H1 (cell line): ENCODE results near the gene TRIM45. TPM values are rescaled to one million over a fixed set of nuclear protein-coding genes. Genes with fewer than 3 reads are reported as not detected.

Experiments
- CTCF ChIA-PET: fragments of 300-600 bp; sonication (Branson Sonifier 250); formaldehyde crosslinking; loops from one replicate; lab custom pipeline; 2021; ENCODE audit not compliant: partially characterized antibody; lab: Charles Lee
- POLR2A ChIA-PET: fragments of 300-600 bp; sonication (Branson Sonifier 250); formaldehyde crosslinking; loops from one replicate; lab custom pipeline; 2021; ENCODE audit warnings: inconsistent platforms; ENCODE audit not compliant: partially characterized antibody; lab: Charles Lee
- DNase-seq, 2 experiments: peaks; one replicate each; pipeline versions ENCODE4 v3.0.0 to v3.0.0-alpha.2; 2010 to 2022; ENCODE audit warnings: low spot score in 2 of 2, low read depth in 1 of 2, mixed read lengths in 1 of 2
- FAIRE-seq: peaks from 2 replicates; lab custom pipeline; 2011; peaks lifted over from hg19 to GRCh38; lab: Jason Lieb, UNC
- H2AFZ ChIP-seq: 2 replicates; pipeline ENCODE4 v1.8.1; 2012; ENCODE audit warnings: low read length, inconsistent platforms
- H2AK5ac ChIP-seq: 2 replicates; pipeline ENCODE4 v1.6.1; 2013; ENCODE audit warnings: low read depth, low read length
- H2BK120ac ChIP-seq: replicated peaks from 2 replicates; pipeline ENCODE3; 2013; ENCODE audit warnings: low read depth, low read length, inconsistent platforms
- H2BK12ac ChIP-seq: 2 replicates; pipeline ENCODE4 v1.6.1; 2013; ENCODE audit warnings: low read depth, low read length
- H2BK15ac ChIP-seq: 2 replicates; pipeline ENCODE4 v1.6.1; 2013; ENCODE audit warnings: low read length
- H2BK20ac ChIP-seq: 2 replicates; pipeline ENCODE4 v1.6.1; 2013; ENCODE audit warnings: low read length
- H2BK5ac ChIP-seq: 2 replicates; pipeline ENCODE4 v1.6.1; 2013; ENCODE audit warnings: low read depth, low read length
- H3K14ac ChIP-seq: 2 replicates; pipeline ENCODE4 v1.6.1; 2013; ENCODE audit warnings: inconsistent platforms; ENCODE audit not compliant: insufficient read length
- H3K18ac ChIP-seq: 2 replicates; pipeline ENCODE4 v1.6.1; 2013; ENCODE audit warnings: low read length; ENCODE audit errors: extremely low read depth
- H3K23ac ChIP-seq: 2 replicates; pipeline ENCODE4 v1.6.1; 2013; ENCODE audit warnings: inconsistent platforms; ENCODE audit not compliant: insufficient read length
- H3K23me2 ChIP-seq: 2 replicates; pipeline ENCODE4 v1.6.1; 2013; ENCODE audit warnings: low read depth, low read length
- H3K27ac ChIP-seq: 2 replicates; pipeline ENCODE4 v1.6.1; 2011; ENCODE audit warnings: low read depth, low read length, inconsistent platforms
- H3K27me3 ChIP-seq, 4 experiments: replicated peaks in 1 of 4; 1 replicate in 1 of 4; 2 replicates in 3 of 4; pipeline versions ENCODE4 v1.6.1 to v1.8.1; 2011 to 2013; ENCODE audit warnings: low read length in 3 of 4, mild to moderate bottlenecking in 3 of 4, inconsistent platforms in 2 of 4, mixed read lengths in 2 of 4, moderate library complexity in 1 of 4; ENCODE audit not compliant: control insufficient read depth in 3 of 4, insufficient read depth in 3 of 4; ENCODE audit errors: extremely low read depth in 1 of 4
- H3K36me3 ChIP-seq, 4 experiments: 2 replicates each; pipeline versions ENCODE4 v1.6.1 to v1.8.1; 2011 to 2013; ENCODE audit warnings: mild to moderate bottlenecking in 4 of 4, low read length in 3 of 4, moderate library complexity in 2 of 4, control low read depth in 1 of 4, inconsistent platforms in 1 of 4; ENCODE audit not compliant: insufficient read depth in 4 of 4, control insufficient read depth in 2 of 4
- H3K4ac ChIP-seq: replicated peaks from 2 replicates; pipeline ENCODE3; 2013; ENCODE audit warnings: low read length, low read depth, mixed read lengths, inconsistent platforms; ENCODE audit not compliant: insufficient read length
- H3K4me1 ChIP-seq, 4 experiments: replicated peaks in 1 of 4; 1 replicate in 1 of 4; 2 replicates in 3 of 4; pipeline versions ENCODE4 v1.6.1 to v1.8.1; 2011 to 2013; ENCODE audit warnings: low read length in 3 of 4, inconsistent platforms in 2 of 4, mixed read lengths in 1 of 4; ENCODE audit not compliant: insufficient read depth in 4 of 4, control insufficient read depth in 3 of 4
- H3K4me2 ChIP-seq, 2 experiments: 2 replicates each; pipeline versions ENCODE4 v1.6.1 to v1.8.1; 2011 to 2013; ENCODE audit warnings: low read depth in 2 of 2, low read length in 2 of 2, control low read depth in 1 of 2, inconsistent platforms in 1 of 2, mild to moderate bottlenecking in 1 of 2; ENCODE audit not compliant: insufficient read depth in 1 of 2
- H3K4me3 ChIP-seq, 4 experiments: fragments of 200-600, 300-600 bp in 1 of 4; sonication (generic), shearing (Covaris generic), sonication (Bioruptor Twin) in 1 of 4; 2 replicates each; pipeline versions ENCODE4 v1.5.1 to v1.8.1; 2011 to 2016; ENCODE audit warnings: low read length in 4 of 4, low read depth in 3 of 4, control low read depth in 2 of 4, inconsistent platforms in 2 of 4, mild to moderate bottlenecking in 2 of 4, mixed read lengths in 1 of 4, moderate library complexity in 1 of 4; ENCODE audit not compliant: insufficient read depth in 2 of 4; ENCODE audit errors: extremely low read depth in 1 of 4
- H3K56ac ChIP-seq: replicated peaks from 2 replicates; pipeline ENCODE3; 2013; ENCODE audit warnings: low read depth, mild to moderate bottlenecking, mixed read lengths, low read length, inconsistent platforms; ENCODE audit not compliant: insufficient read length
- H3K79me1 ChIP-seq: 2 replicates; pipeline ENCODE4 v1.6.1; 2013; ENCODE audit warnings: low read depth, low read length, control low read depth
- H3K79me2 ChIP-seq, 2 experiments: 2 replicates each; pipeline versions ENCODE4 v1.6.1 to v1.8.1; 2012 to 2013; ENCODE audit warnings: low read length in 2 of 2, mild to moderate bottlenecking in 2 of 2, inconsistent platforms in 1 of 2; ENCODE audit not compliant: insufficient read depth in 2 of 2, control insufficient read depth in 1 of 2
- H3K9ac ChIP-seq, 4 experiments: replicated peaks in 1 of 4; 1 replicate in 1 of 4; 2 replicates in 3 of 4; pipeline versions ENCODE4 v1.6.1 to v1.8.1; 2011 to 2013; ENCODE audit warnings: low read depth in 3 of 4, low read length in 3 of 4, control low read depth in 2 of 4, mild to moderate bottlenecking in 2 of 4, moderate library complexity in 2 of 4, inconsistent platforms in 1 of 4; ENCODE audit errors: extremely low read depth in 1 of 4
- H3K9me3 ChIP-seq, 2 experiments: 2 replicates each; pipeline versions ENCODE4 v1.6.1 to v1.8.1; 2012 to 2013; ENCODE audit warnings: mild to moderate bottlenecking in 2 of 2, moderate library complexity in 2 of 2, control low read depth in 1 of 2, inconsistent platforms in 1 of 2, low read depth in 1 of 2, low read length in 1 of 2, mixed read lengths in 1 of 2; ENCODE audit not compliant: insufficient read depth in 2 of 2
- H4K20me1 ChIP-seq, 2 experiments: replicated peaks in 1 of 2; 2 replicates each; pipeline versions ENCODE3 to v1.8.1; 2011 to 2013; ENCODE audit warnings: inconsistent platforms in 2 of 2, low read length in 2 of 2, mild to moderate bottlenecking in 1 of 2; ENCODE audit not compliant: insufficient read depth in 2 of 2, control insufficient read depth in 1 of 2
- H4K5ac ChIP-seq: 2 replicates; pipeline ENCODE4 v1.6.1; 2013; ENCODE audit warnings: low read length, low read depth, mixed read lengths, inconsistent platforms; ENCODE audit not compliant: insufficient read length
- H4K8ac ChIP-seq: 2 replicates; pipeline ENCODE4 v1.8.0; 2013; ENCODE audit warnings: mild to moderate bottlenecking, moderate library complexity, low read length, inconsistent platforms; ENCODE audit not compliant: insufficient read depth; ENCODE audit errors: extremely low read depth
- H4K91ac ChIP-seq: replicated peaks from 2 replicates; pipeline ENCODE3; 2013; ENCODE audit warnings: low read length, mixed read lengths, inconsistent platforms; ENCODE audit not compliant: insufficient read length
- WGBS, 2 experiments: shearing (Covaris generic) in 1 of 2; methylation state at CpG; one replicate each; pipeline versions ENCODE4 v1.1.6 to v1.1.7; 2013 to 2015; ENCODE audit warnings: low lambda C conversion rate in 2 of 2, mixed read lengths in 2 of 2, inconsistent platforms in 1 of 2, low coverage in 1 of 2, missing lambda C conversion rate in 1 of 2; ENCODE audit not compliant: insufficient replicate concordance in 2 of 2, insufficient coverage in 1 of 2, insufficient read length in 1 of 2; ENCODE audit errors: extremely low coverage in 1 of 2, missing lambda C conversion rate in 1 of 2; 5-methylcytosine and 5-hydroxymethylcytosine counted together
- polyA plus RNA-seq, 7 experiments: library from polyadenylated mRNA; depleted of rRNA in 3 of 7; stranded (reverse) in 5 of 7; unstranded in 2 of 7; fragments of >200 nt in 5 of 7; fragments of 200-250 nt in 2 of 7; gene quantifications; 1 replicate in 5 of 7; 2 replicates in 1 of 7; 4 replicates in 1 of 7; pipeline versions ENCODE4 v1.2.1 to v1.2.3, GENCODE V29; 2011 to 2013; ENCODE audit warnings: missing spikeins in 2 of 7, mixed read lengths in 2 of 7
- total RNA-seq: library from RNA; stranded (reverse); fragmentation: NEBNext Ultra II Directional; extraction: Animal tissue kit (Norgen Biotek cat#: 25700); gene quantifications from 2 replicates; pipeline ENCODE4 v1.2.1, GENCODE V29; 2021

The TRIM45 gene
- total and polyA plus RNA-seq, 2 of the 8 experiments (the other 6 are each of a cell fraction or from before 2014, with no cell fraction given) = 13.7 to 16.7 TPM

DNA sequence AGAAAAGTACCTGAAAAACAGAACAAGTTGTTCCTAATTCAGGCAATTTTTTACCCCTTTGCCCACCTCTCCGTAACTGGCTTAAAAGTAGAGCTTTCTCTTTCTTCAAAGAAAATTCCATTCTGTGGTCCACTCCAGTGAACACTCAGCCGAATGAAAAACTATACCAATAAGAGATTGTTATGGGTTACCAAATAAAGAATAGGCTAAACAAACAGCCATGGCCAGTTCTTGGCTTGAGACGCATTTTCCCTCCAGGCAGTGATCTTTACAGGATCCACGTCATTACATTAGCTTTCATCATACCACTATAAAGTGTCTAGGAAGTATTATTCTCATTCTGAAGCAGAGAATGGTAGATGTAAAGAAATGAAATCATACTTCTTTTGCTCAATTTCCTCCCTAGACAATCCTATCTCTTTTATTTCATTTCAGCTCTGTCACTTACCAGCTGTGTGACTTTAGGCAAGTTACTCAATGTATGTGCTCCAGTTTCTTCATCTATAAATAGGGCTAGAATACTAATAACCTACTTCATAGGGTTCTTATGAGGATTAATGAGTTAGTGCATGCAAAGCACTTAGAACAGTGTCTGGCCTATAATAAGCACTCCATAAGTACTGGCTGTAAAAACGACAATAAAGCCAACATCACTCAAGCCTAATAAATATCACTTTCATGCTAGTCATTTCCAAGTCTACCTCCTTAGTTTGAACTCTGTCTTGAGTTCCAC lies 26.5 kb upstream of the TRIM45 start:
- H2AK5ac ChIP-seq = no peak overlapping the region
- no peak overlapping the region for H2BK120ac ChIP-seq
- no peak overlapping the region for H2BK15ac ChIP-seq
- H3K14ac ChIP-seq = no peak overlapping the region
- no peaks in the 10 kb centered on the region for H3K27me3 ChIP-seq
- no peak overlapping the region for H2BK5ac ChIP-seq
- no peak overlapping the region for H3K23ac ChIP-seq
- H3K4ac ChIP-seq = no peak overlapping the region
- H4K20me1 ChIP-seq = no peaks in the 10 kb centered on the region
- H3K9ac ChIP-seq = no peak overlapping the region
- H3K4me2 ChIP-seq = no peak overlapping the region
- no peak overlapping the region for H3K27ac ChIP-seq
- H3K36me3 ChIP-seq = no peaks in the 10 kb centered on the region
- no peak overlapping the region for H2AFZ ChIP-seq
- DNase-seq (no peak), FAIRE-seq (no peak)
- H3K79me1 ChIP-seq = no peaks in the 10 kb centered on the region
- H3K56ac ChIP-seq = no peak overlapping the region
- H2BK12ac ChIP-seq = no peak overlapping the region
- ChIA-PET CTCF (interaction anchor here (0.5 to 1.0 kb wide), 3 partner anchors 14 to 55 kb away, joined by 3 read pairs; no protein-coding TSS in a partner anchor), POLR2A (no interaction called here)
- no peak overlapping the region for H4K5ac ChIP-seq
- no peaks in the 10 kb centered on the region for H3K9me3 ChIP-seq
- H3K4me1 ChIP-seq = peaks cover 0 to 6% (median 0%) of the 10 kb centered on the region in 4 experiments; a peak in 1 of 7 replicates
- H3K4me3 ChIP-seq = no peak overlapping the region
- H4K91ac ChIP-seq = no peak overlapping the region
- WGBS, 2 experiments = 88% methylated on average over 5 of the region's 5 CpGs; no CpG with 5 or more reads in 1 of the 2 experiments
- H3K23me2 ChIP-seq = no peaks in the 10 kb centered on the region
- H3K18ac ChIP-seq = no peak overlapping the region
- no peak overlapping the region for H2BK20ac ChIP-seq
- no peaks in the 10 kb centered on the region for H3K79me2 ChIP-seq
- no peak overlapping the region for H4K8ac ChIP-seq
